EL (cell line): ENCODE measurements around the gene PELI1.

Experiments
- DNase-seq: peaks from one replicate; pipeline ENCODE4 v3.0.0-alpha.2; 2016

Gene PELI1

DNA sequence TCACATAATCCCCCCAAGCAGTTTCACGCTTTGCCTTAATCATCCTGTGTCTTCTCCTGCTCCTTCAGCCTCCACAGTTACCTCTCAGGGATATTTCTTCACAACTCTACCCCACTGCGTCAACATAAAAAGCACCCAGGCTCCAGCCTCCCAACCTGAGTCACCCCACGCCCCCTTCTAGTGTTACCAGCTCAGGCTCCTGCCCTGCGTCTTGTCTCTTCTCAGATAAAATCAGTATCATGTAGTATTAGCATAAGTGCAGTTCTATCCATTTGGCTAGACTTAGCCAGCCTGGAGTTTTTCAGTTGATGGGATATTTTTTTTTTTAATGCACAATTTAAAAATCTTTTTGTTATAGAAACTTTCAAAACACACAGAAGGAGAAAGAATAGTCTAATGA is 9.6 kb upstream of the PELI1 start:
- no peak for DNase-seq

DNA sequence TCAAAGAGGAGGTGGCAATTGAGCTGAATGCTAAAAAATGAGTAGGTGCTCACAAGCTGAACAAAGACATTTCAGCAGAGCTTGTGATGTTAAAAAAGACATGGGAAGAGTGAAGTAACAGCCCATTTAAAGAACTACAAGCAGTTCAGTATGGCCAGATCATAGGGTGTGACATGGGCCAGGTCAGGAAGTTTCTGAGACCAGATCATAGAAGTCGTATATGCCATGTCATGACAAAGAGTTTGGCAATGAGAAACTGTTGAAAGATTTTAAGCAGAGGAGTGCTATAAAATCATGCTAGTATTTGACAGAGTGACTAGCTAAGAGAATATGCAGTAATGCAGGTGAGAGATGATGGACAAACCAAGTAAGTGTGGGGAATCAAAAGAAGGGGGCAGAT is 7.3 kb upstream of the PELI1 start:
- DNase-seq, result no peak

DNA sequence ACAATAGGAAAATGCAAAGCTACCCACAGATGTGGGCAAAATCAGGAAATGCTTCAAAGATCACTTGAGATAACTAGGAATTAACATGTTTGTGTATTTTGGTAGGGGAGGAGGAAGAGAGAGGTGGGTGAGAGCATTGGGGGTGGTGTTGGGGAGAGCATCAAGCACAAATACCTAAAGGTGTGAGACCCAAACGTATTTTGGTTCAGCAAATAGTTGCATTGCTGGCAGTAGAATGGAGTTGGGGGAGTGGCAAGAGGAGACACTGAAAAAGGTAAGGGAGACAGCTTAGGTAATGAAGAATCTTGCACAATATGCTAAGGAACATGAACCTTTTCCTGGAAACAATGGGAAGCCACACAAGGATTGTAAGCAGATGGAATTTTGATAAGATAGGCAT is 1.5 kb upstream of the PELI1 start:
- no peak for DNase-seq

DNA sequence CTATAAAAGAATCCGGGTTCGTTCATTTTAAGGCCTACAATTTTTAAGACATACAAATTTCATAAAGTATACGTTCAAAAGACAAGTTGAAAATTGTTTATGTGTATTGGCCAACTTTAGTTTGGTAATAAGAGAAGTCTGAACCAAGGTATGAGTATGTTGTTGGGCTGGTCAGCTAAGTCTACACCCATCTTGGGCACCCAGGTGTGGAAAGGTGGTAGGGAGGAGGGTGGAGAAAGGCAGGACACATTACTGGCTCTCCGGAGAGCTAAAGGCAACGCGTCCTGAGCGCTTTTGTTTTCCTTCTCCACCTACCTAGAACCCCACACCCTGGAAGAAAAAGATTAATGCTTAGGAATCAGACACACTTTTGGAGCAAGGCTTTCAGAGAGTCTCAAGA is 899 bp upstream of the PELI1 start:
- DNase-seq, result no peak

DNA sequence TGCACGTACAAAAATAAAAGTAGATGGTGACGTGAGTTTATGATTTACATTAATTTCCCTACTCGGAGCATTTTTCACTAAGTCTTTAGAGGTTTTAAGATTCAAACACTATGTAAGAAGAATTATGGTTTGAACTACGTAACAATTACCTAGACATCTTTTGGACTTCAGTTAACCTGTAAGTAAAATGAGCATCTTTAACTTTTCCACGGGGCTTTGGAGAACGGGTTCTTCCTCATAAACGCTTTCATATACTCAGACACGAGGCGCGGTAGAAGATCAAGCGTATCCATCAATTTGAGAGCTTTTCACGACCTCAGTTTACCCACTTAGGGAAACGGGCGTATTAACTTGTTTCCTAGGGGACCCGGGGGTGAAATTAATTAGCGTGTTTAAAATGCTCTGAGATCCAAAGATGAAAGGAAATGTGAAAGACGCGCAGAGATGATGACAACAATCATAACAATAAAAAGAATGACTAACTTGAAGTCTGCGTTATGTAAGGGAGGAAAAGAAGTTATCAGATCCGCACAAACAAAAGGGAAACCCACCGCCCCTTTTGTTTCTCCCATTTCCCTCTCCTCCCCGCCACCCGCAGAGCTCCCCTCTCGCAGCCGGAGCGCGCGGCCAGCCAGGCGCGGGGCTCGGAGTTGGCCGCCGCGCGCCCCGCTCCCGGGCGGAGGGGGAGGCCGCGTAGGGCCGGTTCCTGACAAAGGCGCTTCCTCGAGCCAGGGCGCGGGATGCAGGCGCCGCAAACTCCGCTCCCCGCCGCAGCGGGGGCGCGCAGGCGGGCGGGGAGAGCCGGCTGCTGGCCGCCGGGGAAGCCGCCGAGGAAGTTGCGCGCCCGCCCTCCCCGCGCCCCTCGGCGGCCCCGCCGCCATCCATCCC is 807 bp downstream of the PELI1 start:
- DNase-seq, result peak; percentile 50

DNA sequence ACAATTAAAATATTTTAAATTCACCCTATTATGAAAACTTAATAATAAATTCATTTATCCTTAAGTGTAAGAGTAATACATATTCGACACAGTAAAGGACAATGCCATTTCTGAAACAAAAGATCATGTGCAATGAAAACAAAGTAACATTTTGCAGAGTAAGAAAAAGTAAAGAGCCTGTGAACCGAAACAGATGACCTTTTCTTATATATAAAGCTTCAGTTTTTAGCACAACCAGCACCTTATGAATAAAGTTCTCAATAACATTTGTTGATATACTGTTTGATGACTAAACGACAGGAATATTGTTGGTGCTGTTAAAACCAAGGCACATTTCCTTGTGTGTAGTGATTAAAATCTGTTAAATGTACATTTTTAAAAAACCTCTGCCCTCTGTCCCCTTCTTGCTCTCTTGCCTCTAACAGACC is 1.5 kb downstream of the PELI1 start:
- no peak for DNase-seq

DNA sequence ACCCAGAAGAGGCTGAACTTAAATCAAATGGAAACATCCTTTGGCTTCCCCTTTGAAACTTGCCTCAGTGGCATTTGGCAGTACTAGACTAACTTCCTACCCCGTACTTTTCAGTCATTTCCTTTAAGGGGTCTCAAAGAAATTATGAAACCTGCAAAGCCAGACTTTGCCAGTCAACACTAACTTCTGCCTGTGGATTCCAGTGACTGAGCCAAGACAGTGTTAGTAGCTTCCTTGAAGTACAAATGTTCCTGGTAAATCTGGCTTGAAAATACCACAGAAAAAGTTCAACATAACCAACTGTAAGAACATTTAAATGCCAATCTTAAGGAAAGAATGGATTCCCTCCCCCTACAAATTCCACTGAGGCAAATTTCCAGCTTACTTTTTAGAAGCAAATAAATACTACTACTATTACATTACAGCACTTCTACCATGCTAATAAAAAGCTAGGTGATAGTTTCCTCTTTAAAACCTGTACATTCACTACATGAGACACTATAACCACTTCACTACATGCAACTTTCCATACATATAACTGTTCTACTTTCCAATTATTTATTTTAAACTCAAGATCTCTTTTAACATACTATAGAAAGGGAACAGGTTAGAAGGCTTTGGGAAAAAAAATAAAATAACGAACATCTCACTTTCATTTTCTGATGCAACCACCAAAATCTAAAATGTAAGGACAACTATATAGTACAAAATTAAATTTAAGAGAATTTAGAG is 2.4 kb downstream of the PELI1 start:
- DNase-seq, result peak; percentile 34

DNA sequence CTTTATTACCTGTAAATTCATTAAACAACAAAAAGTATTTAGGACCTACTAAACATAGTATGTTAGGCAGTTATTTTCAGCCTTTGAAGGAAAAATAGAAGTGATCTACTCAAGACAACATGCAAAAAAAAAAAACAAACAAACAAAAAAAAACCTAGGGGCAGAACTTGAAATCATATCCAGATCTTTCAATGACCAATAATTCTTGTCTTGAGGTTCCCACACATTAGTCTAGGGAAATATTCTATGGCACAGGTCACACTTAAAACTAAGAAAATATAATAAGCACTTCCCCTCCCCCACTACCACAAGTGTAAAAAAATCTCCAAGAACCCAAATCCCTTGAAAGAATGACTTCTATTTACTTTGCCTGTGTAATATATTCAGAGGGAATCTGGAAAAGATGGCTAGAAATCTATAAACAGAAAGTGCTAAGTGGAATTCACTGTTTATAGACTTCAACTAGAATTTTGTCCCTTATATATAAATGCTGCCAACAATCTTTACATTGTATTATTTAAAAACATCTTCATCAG is 3.5 kb downstream of the PELI1 start:
- no peak for DNase-seq

DNA sequence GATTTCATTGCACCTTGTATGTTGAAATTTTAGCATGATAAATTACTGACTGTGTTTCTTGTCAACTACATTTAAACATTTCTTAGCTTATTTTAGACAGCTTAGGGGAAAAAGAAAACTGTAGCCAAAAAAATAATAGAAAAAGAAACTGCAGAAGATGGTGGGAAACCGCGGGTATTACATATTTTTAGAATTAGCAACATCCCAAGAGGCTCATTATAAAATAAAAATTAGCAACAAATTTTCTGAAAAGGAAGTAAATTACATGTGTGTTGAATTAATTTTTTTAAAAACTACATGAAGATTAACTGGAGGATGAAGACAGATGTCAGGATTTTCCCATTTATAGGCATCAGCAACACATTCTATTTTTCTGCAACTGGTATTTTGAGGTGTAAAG is 4.3 kb downstream of the PELI1 start:
- DNase-seq, result no peak

DNA sequence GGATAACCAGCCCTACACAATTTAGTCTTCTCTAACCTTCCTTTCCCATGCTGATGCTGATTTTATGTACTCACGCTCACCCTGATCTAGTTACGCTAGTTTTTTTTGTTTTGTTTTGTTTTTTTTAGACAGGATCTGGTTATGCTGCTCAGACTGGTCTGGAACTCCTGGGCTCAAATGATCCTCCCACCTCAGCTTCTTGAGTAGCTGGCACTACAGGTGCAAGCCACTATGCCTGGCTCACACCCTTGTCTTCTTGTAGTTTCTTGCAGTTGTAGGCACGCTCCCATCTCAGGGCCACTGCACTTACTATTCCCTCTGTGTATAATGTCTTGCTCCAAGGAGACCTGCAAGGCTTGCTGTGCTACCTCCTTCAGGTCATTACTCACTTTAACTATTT is 6.2 kb downstream of the PELI1 start:
- no peak for DNase-seq

DNA sequence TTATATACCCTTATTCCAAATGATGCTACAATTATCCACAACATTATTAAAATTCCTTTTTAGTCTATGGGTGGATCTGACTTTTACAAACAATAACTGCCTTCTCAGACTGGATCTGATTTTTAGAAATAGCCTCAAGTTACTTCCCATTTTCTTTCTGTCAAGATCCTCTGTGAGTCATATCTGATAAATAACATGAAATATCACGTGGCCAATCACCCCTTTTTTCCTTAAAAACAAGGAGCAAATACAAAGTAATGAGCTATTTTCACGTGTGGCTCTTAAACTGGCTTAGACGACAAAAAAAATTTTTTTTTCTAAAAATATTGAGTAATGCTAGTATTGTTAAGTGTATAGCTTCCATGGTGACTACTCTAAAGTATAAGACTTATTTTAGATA is 6.7 kb downstream of the PELI1 start:
- peak; percentile 27 for DNase-seq

DNA sequence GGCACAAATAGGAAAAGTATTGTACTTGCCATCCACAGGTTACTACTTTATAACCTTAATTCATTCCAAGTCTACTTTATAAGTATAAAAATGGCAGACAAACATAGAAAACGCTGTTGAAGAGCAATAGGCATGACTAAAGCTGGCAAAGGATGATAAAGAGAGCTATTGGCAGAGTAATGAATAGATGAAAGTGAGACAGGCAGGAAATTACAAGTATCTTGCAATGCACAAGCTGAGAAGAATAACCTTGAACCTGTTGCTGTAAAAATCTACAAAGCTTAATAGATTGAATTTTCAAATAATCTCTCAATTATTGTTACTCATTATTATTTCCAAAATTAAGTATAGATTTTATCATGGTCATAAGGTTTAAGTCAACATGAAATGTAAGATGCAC is 8.8 kb downstream of the PELI1 start:
- DNase-seq, result no peak

DNA sequence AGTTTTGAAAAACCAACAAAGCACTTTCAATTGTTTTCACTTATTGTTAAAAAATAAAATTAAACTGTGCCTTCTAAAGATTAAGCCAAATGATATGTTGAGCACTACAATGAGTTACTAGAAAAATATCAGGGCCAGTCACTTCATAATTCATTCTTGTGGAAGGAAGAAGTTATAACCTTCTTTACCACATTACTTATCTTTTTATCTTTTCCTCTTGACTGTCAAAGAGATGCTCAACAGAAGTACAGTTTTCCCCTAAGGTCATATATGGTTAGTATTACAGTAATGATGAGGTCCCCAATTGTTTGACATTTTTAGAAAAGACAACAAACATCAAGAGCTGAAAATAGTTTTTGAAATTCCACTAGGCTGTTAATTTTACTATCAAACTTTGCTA is 9.4 kb downstream of the PELI1 start:
- peak; percentile 36 for DNase-seq

DNA sequence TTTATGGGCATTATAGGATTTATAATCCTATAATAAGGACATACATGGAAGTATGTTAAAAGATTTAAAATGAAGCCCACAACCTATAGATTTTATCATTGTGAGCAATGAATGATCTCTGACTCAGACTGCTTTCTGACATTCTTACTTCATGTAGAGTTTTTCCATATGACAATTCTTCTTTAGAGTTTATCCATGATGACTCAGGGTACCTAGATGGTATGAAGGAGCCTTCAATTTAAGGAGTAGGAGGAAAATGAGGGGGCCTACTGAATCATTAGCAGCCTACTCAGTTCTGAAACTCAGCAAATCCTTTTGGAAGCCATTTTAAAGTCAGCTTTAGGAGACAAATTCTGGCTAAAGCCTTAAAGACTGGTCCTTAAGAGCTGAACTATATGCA is 10.4 kb downstream of the PELI1 start:
- peak; percentile 75 for DNase-seq

DNA sequence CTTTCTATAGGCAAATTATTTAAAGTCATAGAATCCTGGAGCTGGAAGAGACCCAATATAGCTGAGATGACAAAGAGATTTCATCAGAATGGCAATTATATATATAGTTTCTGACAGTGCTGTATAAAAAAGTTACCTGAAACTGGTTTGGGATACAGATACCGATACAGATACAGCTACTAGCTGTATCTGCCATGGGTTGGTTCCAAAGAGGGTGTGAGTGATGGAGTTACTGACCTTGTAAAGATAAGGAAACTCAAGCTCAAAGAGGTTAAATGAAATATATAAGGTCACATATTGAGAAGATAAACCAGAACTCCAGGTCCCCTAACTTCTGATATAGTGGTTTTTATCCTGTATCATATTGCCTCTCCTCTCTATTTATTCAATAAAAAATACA is 10.9 kb downstream of the PELI1 start:
- no peak for DNase-seq

DNA sequence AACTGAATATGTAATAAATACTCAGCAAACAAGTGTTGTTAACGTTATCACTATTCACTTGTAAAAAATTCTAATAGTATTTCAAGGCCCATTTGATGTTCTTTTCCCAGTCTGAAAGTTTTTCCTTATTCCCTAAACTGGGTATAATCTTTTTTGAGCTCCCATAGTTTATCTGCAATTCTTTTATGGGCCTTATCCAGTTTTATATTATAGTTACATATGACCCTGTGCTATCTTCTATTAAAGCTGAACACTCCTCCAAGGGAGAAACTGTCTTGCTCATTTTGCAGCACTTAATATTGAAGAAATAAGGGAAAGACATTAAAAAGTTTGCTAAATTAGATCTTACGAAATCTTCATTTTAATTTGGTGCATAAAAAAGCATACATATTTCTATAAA is 13.9 kb downstream of the PELI1 start:
- DNase-seq, result no peak

DNA sequence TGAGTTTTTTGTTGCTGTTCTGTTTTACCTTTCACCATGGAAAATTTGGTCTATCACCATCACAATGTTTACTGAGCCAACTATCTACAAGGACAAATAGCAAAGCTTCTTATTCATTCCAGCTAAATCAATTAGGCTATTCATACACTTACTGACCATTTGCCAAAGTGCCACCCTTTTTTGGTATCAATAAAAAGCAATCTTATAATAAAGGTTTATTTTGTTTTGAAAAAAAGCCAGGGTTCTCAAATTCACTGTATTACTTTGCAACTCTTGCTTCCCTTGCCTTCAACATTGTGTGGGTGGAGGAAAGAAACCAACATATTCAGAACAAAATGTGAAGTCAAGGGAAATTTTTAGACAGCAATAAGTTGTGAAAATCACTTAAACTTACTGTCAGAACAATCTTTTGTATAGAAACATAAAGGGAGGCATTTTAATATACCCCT is 15.3 kb downstream of the PELI1 start:
- DNase-seq, result no peak

DNA sequence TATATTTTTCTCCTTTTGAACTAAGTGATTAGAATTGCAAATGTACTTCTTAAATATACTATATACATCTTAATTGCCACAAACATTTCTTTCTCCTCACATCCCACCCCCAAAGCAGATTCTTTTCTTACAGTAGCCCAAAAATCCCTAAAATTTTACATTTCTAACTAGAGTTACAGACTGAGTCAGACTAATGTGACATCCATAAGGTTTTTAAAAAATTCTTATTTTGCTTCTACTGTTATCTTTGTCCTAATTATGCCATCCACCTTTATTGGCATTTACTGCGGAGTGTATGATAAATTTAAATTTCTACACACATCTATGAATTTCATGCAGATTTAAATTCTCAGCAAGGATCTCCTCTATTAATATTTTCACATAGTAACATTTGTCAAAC is 15.8 kb downstream of the PELI1 start:
- DNase-seq, result no peak

DNA sequence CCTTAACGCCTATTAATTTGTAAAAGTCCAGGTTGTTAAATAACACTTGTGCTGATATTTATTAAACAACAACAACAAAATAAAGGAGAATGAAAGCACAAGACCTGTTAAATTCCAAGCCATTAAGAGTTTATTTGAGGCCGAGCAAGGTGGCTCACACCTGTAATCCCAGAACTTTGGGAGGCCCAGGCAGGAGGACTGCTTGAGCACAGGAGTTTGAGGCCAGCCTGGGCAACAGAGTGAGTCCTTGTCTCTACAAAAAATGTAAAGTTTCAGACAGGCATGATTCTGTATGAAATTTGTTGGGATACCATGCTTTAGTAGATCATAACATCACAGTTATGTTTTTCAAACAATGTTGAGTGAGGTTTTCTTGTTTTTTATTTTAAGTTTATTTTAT is 17.1 kb downstream of the PELI1 start:
- no peak for DNase-seq

DNA sequence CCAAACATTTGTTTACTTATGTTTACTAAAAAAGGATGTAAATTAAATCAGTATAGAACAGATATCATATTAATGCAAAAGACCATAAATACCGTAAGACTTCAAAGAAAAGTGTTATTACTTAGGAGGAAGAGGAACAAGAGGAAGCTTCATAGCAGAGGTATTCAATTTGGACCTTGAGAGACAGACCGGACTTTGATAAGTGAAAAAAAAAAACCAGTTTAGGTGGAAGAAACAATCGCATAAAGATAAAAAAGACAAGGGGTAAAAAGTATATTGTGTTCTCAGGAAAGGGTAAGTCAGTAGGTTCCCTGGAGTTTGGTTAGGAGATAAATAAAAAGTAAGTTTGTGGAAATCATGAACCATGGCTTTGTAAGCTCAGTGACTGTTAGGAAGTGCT is 17.6 kb downstream of the PELI1 start:
- no peak for DNase-seq

DNA sequence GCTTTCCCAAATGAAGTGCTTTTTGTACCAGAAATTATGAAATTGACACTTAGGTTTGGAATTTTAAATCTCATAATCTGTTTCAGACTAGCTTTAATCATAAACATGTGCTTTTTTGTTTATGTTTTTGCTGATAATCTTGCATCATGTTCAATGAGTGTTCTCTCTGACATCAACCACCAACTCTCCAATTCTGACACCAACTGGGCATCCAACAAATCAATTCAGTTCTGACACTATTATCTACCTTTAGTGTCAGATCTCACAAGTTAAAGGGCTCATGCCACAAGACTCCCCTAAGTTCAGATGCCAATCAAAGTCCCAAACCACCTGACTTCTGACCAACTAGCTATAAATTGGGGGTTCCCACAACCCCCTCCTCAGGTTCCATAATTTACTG is 19.6 kb downstream of the PELI1 start:
- no peak for DNase-seq

DNA sequence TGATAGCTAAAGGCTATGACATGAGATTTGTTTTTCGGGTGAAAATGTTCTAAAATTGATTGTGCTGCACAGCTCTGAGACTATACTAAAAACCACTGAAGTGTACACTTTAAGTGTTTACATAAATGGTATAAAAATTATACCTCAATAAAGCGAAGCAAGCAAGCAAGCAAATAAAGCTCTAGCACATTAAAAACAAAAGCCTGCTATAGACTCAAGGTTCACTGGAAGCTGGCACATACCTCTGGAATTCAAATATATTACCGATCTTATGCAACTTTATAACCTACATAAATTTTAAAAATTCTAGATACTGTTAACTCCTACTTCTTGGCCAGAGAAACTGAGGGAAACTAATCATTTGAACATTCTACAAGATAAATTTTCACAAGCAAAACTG is 20.1 kb downstream of the PELI1 start:
- no peak for DNase-seq

DNA sequence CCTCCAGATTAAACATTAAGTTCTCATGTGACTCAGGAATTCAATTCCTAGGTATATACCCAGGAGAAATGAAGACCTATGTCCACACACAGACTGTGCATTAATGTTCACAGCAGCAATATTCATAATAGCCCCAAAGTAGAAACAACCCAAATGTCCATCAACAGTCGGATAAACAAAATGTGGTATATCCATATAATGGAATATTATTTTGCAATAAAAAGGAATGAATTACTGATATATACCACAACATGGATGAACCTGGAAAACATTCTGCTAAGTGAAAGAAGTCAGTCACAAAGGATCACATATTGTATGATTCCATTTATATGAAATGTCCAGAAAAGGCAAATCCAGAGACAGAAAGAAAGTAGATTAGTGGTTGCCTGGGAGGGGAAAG is 20.5 kb downstream of the PELI1 start:
- DNase-seq, result no peak

DNA sequence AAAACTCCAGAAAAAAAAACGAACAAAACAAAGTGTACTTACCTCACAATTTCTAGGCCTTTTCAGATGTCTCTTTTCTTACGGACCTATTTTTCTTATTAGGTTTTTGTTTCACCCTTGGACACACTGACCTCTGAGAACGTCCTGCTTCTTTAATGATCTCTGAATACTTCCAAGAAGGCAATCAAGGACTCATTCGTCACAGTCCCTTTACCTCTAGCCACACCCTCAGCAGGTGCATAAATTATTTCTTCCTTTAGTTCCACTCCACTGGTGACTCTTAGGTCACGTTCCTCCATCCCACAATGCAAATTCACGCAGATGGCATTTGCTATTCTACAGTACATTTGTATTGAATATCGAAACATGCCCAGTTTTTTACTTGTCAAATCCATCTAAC is 21.9 kb downstream of the PELI1 start:
- DNase-seq, result no peak
